MCF 10A (cell line): Measurements from ENCODE around the gene PKIB. TPM values are rescaled to one million over a fixed set of nuclear protein-coding genes. Genes with fewer than 3 reads are reported as not detected.

Experiments
- BruUV-seq: library from RNA; stranded (reverse); fragments of 400-500 nt; replicated peaks from 2 replicates; lab custom pipeline; 2021; lab: Mats Ljungman, UMichigan
- CTCF ChIA-PET: fragments of 300-600 bp; sonication (Branson Sonifier 250); formaldehyde crosslinking; extraction: SDS; loops from one replicate; lab custom pipeline; 2021; ENCODE audit warnings: antibody characterized with exemption, inconsistent platforms; lab: Yijun Ruan, JAX
- POLR2A ChIA-PET: fragments of 300-600, 350-650 bp; sonication (Branson Sonifier 250); formaldehyde crosslinking; extraction: SDS; loops from one replicate; lab custom pipeline; 2020; ENCODE audit warnings: antibody characterized with exemption, inconsistent platforms; lab: Yijun Ruan, JAX
- DNase-seq: peaks from one replicate; pipeline ENCODE4 v3.0.0-alpha.2; 2018; ENCODE audit not compliant: unreplicated experiment
- H3K27ac Mint-ChIP-seq: one replicate; pipeline ENCODE4 v1.8.0; 2022; ENCODE audit warnings: mild to moderate bottlenecking, low read depth, mixed read lengths; ENCODE audit not compliant: unreplicated experiment
- H3K27me3 Mint-ChIP-seq: one replicate; pipeline ENCODE4 v1.8.0; 2022; ENCODE audit warnings: mixed read lengths; ENCODE audit not compliant: insufficient read depth, unreplicated experiment
- H3K36me3 Mint-ChIP-seq: one replicate; pipeline ENCODE4 v1.8.0; 2022; ENCODE audit warnings: mild to moderate bottlenecking, moderate library complexity, mixed read lengths; ENCODE audit not compliant: insufficient read depth, unreplicated experiment
- H3K4me1 Mint-ChIP-seq: one replicate; pipeline ENCODE4 v1.8.0; 2022; ENCODE audit warnings: mixed read lengths; ENCODE audit not compliant: insufficient read depth, unreplicated experiment
- H3K4me3 Mint-ChIP-seq: one replicate; pipeline ENCODE4 v1.8.0; 2022; ENCODE audit warnings: mild to moderate bottlenecking, moderate library complexity, mixed read lengths; ENCODE audit not compliant: unreplicated experiment
- H3K9me3 Mint-ChIP-seq: one replicate; pipeline ENCODE4 v1.8.0; 2022; ENCODE audit warnings: mixed read lengths; ENCODE audit not compliant: unreplicated experiment
- intact Hi-C: fragments of 100-400 bp; cut with micrococcal nuclease; formaldehyde crosslinking; loops from 2 replicates; pipeline ENCODE4 v1.14.1; 2022
- total RNA-seq: library from RNA; stranded (reverse); gene quantifications from 2 replicates; pipeline ENCODE4 v1.2.3, GENCODE V29; 2022
- TF ChIP-seq, protein P1 (sequence below): fragments of 200-600 bp; IDR thresholded peaks from one replicate; pipeline ENCODE4 v1.8.0; 2022; ENCODE audit warnings: antibody characterized with exemption, mild to moderate bottlenecking; ENCODE audit not compliant: unreplicated experiment

Gene PKIB
- total RNA-seq, 1 experiment from 2014 or later, result 6.0 TPM

DNA sequence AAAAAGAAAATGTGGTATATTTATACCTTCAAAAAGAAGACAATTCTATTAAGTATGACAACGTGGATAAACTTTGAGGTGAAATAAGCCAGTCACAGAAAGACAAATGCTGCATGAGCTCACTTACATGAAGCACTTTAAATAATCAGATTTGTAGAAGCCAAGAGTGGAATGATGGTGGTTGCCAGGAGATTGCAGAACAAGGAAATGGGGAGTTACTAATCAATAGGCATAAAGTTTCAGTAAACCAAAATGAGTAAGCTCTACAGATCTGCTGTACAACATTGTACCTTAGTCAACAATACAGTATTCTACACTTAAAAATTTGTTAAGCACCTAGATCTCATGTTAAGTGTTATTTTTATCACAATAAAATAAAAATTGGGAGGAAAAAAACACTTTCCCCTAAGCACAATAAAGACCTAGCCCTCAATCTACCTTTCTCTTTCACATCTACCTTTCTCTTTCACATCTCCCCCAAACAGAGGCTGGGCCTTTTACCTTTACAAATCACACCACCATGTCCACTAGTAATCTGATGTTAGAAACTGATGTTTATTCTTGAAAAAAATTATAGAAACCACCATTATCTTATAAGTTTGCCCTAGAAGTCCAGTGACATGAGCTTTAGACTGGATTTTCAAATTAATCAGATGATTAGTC, 73.9 kb downstream of the PKIB start:
- ChIA-PET CTCF (no interaction called here), POLR2A (no interaction called here)
- H3K4me3 Mint-ChIP-seq, result no peak overlapping the region

DNA sequence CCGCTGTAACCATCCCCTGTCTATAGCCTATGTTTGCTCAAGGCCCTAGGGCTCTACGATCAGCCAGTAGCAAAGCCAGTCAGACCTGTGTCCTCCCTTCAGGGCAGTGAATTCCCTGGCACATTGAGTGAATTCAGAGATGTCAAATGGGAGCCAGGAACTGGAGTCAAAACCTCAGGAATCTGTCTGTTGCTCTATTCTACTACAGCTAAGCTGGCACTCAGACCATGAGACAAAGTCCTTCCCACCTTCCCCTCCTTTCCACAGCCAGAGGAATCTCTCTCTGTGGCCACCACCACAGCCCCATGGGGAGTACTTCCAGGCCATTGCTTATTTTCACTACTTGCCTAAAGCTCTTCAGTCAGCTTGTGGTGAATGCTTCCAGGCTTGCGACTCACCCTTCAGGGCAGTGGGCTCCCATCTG, 82.0 kb downstream of the PKIB start:
- no peak for DNase-seq
- Mint-ChIP-seq H3K27ac (no peak overlapping the region), H3K4me3 (no peak overlapping the region), H3K9me3 (peaks cover 21% of the 10 kb centered on the region), H3K27me3 (no peaks in the 10 kb centered on the region), H3K4me1 (peaks cover 14% of the 10 kb centered on the region), H3K36me3 (no peaks in the 10 kb centered on the region)
- POLR2A ChIA-PET, result no interaction called here
- TF ChIP-seq, protein P1, sequence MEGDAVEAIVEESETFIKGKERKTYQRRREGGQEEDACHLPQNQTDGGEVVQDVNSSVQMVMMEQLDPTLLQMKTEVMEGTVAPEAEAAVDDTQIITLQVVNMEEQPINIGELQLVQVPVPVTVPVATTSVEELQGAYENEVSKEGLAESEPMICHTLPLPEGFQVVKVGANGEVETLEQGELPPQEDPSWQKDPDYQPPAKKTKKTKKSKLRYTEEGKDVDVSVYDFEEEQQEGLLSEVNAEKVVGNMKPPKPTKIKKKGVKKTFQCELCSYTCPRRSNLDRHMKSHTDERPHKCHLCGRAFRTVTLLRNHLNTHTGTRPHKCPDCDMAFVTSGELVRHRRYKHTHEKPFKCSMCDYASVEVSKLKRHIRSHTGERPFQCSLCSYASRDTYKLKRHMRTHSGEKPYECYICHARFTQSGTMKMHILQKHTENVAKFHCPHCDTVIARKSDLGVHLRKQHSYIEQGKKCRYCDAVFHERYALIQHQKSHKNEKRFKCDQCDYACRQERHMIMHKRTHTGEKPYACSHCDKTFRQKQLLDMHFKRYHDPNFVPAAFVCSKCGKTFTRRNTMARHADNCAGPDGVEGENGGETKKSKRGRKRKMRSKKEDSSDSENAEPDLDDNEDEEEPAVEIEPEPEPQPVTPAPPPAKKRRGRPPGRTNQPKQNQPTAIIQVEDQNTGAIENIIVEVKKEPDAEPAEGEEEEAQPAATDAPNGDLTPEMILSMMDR, result no peak
- BruUV-seq, result no TSS peak
- CTCF ChIA-PET, result no interaction called here
- intact Hi-C loops, result no loop called here

More for the DNA sequence above, 73.9 kb downstream of the PKIB start:
- H3K27ac Mint-ChIP-seq, result no peak overlapping the region
- BruUV-seq, result no TSS peak
- peaks cover 4% of the 10 kb centered on the region for H3K9me3 Mint-ChIP-seq
- H3K36me3 Mint-ChIP-seq, result no peaks in the 10 kb centered on the region
- H3K27me3 Mint-ChIP-seq, result no peaks in the 10 kb centered on the region
- TF ChIP-seq, protein P1, result no peak
- intact Hi-C loops, result no loop called here
- H3K4me1 Mint-ChIP-seq, result peaks cover 3% of the 10 kb centered on the region
- no peak for DNase-seq

- H3K27me3 Mint-ChIP-seq, result no peaks in the 10 kb centered on the region
- BruUV-seq, result no TSS peak
- ChIA-PET POLR2A (no interaction called here), CTCF (interaction anchor here (2.0 kb wide), 1 partner anchor 201 kb away, joined by 5 read pairs; no protein-coding TSS in a partner anchor)
- intact Hi-C loops, result no loop called here
- H3K36me3 Mint-ChIP-seq, result no peaks in the 10 kb centered on the region
- TF ChIP-seq, protein P1, result no peak
- no peak overlapping the region for H3K27ac Mint-ChIP-seq
- peaks cover 21% of the 10 kb centered on the region for H3K9me3 Mint-ChIP-seq
- H3K4me1 Mint-ChIP-seq, result peaks cover 16% of the 10 kb centered on the region
- no peak for DNase-seq
- H3K4me3 Mint-ChIP-seq, result no peak overlapping the region
Measured at GRCh38 chr6:122692807-122693580, 82.8 kb downstream of the PKIB start.

DNA sequence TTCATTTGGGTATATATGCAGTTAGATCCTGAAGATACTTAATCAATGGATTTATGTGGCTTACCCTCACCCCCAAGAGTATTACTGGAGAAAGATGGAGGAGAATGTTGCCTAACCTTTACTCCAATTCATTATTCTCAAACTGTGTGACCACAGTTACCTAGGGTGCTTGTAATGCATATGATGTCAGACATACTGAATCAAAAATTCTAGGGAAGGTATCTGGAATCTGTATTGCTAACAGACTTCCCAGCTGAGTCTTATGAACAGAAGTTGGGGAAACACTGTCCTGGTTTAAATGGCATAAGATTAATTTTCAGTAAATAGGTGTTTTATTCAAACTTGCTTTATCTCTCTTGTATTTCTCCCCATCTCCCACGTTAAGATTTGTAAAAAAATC, 83.9 kb downstream of the PKIB start:
- DNase-seq, result no peak
- POLR2A ChIA-PET, result no interaction called here
- Mint-ChIP-seq H3K27me3 (no peaks in the 10 kb centered on the region), H3K4me3 (no peak overlapping the region), H3K36me3 (no peaks in the 10 kb centered on the region), H3K27ac (no peak overlapping the region), H3K4me1 (peaks cover 16% of the 10 kb centered on the region), H3K9me3 (peaks cover 17% of the 10 kb centered on the region)
- intact Hi-C loops, result no loop called here
- CTCF ChIA-PET, result interaction anchor here (0.6 to 2.9 kb wide), 4 partner anchors 33 to 202 kb away, joined by 3 to 12 read pairs (median 6); partner anchors contain the start of gene PKIB
- TF ChIP-seq, protein P1, result no peak
- BruUV-seq, result no TSS peak
